Measurements from ENCODE around the gene ZNF143. TPM values are rescaled to one million over a fixed set of nuclear protein-coding genes. Genes with fewer than 3 reads are reported as not detected.

Gene ZNF143
- total RNA-seq, 3 donors from 2014 or later = 20.3 to 40.3 (median 23.6) TPM

- H3K4me3 ChIP-seq = no peak overlapping the region
- H3K36me3 ChIP-seq (ENCODE audit: low read depth) = peaks cover 3% of the 10 kb centered on the region
- DNase-seq (no peak), ATAC-seq (no peak)
- intact Hi-C loops (cut with DNase I, micrococcal nuclease) = loop anchor here in 1 of 2 donors (10.0 kb wide), 1 partner anchor 46 kb away; no protein-coding TSS in a partner anchor
- TF ChIP-seq, protein P1, sequence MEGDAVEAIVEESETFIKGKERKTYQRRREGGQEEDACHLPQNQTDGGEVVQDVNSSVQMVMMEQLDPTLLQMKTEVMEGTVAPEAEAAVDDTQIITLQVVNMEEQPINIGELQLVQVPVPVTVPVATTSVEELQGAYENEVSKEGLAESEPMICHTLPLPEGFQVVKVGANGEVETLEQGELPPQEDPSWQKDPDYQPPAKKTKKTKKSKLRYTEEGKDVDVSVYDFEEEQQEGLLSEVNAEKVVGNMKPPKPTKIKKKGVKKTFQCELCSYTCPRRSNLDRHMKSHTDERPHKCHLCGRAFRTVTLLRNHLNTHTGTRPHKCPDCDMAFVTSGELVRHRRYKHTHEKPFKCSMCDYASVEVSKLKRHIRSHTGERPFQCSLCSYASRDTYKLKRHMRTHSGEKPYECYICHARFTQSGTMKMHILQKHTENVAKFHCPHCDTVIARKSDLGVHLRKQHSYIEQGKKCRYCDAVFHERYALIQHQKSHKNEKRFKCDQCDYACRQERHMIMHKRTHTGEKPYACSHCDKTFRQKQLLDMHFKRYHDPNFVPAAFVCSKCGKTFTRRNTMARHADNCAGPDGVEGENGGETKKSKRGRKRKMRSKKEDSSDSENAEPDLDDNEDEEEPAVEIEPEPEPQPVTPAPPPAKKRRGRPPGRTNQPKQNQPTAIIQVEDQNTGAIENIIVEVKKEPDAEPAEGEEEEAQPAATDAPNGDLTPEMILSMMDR (IDR thresholded peaks at IDR 0.05) = no peak
- H3K4me1 ChIP-seq (ENCODE audit: low read depth) = peaks cover 19% of the 10 kb centered on the region
- H3K9me3 ChIP-seq = no peaks in the 10 kb centered on the region
Observed at GRCh38 chr11:9571071-9571762, 110.4 kb downstream of the ZNF143 start.

DNA sequence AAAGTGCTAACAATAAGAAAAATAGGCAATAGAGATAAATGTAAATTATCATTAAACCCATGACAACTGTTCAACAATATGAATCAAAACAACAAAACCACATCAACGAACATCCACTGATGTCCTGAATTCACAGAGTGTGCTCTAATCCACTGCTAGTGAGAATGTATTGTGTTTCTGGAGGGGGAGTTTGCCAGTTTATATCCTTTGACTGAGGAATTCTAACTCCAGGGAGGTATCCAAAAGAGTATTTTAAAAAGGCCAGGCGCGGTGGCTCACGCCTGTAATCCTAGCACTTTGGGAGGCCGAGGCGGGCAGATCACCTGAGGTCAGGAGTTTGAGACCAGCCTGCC, 110.9 kb downstream of the ZNF143 start:
- H3K36me3 ChIP-seq (ENCODE audit: low read depth) = peaks cover 3% of the 10 kb centered on the region
- no peaks in the 10 kb centered on the region for H3K9me3 ChIP-seq
- DNase-seq (no peak), ATAC-seq (no peak)
- H3K4me1 ChIP-seq (ENCODE audit: low read depth) = peaks cover 21% of the 10 kb centered on the region
- TF ChIP-seq, protein P1 (IDR thresholded peaks at IDR 0.05) = no peak
- intact Hi-C loops (cut with DNase I, micrococcal nuclease) = loop anchor here in 1 of 2 donors (10.0 kb wide), 1 partner anchor 47 kb away; no protein-coding TSS in a partner anchor
- no peak overlapping the region for H3K4me3 ChIP-seq

GRCh38 chr11:9573052-9573774, 112.4 kb downstream of the ZNF143 start, which contains the start of gene WEE1:
WEE1 (plus strand) TSS chr11:9573670; CDS start chr11:9573934, 264 bp downstream.
- ATAC-seq (peak; percentile 87), DNase-seq (peak; percentile 98 to 100 (median 98))
- Histone ChIP-seq H3K36me3 (ENCODE audit: low read depth) (peaks cover 3% of the 10 kb centered on the region), H3K4me1 (ENCODE audit: low read depth) (peaks cover 24% of the 10 kb centered on the region), H3K9me3 (no peaks in the 10 kb centered on the region), H3K4me3 (peak within 1 kb of the TSS; percentile 77)
- intact Hi-C loops (cut with DNase I, micrococcal nuclease) = loop anchor here in 1 of 2 donors (10.0 kb wide), 1 partner anchor 48 kb away; no protein-coding TSS in a partner anchor
- TF ChIP-seq, protein P1 (IDR thresholded peaks at IDR 0.05) = no peak

DNA sequence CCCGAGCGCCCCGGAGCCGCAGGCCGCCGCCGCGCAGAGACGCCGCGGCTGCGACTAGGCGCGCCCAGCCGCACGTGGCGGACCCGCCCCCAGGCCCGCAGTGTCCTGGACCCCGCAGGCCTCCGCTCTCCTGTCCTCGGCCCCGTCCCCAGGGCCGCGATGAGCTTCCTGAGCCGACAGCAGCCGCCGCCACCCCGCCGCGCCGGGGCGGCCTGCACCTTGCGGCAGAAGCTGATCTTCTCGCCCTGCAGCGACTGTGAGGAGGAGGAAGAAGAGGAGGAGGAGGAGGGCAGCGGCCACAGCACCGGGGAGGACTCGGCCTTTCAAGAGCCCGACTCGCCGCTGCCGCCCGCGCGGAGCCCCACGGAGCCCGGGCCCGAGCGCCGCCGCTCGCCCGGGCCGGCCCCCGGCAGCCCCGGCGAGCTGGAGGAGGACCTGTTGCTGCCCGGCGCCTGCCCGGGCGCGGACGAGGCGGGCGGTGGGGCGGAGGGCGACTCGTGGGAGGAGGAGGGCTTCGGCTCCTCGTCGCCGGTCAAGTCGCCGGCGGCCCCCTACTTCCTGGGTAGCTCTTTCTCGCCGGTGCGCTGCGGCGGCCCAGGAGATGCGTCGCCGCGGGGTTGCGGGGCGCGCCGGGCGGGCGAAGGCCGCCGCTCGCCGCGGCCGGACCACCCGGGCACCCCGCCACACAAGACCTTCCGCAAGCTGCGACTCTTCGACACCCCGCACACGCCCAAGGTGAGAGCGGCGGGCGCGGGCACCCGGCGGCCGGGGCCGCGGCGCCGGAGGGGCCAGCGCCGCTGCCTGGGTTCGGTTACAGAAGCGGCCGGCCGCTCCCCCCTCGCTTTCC, 113.2 kb downstream of the ZNF143 start:
- intact Hi-C loops (cut with DNase I, micrococcal nuclease) = loop anchor here in 1 of 2 donors (10.0 kb wide), 1 partner anchor 49 kb away; no protein-coding TSS in a partner anchor
- Histone ChIP-seq H3K4me1 (ENCODE audit: low read depth) (peaks cover 23% of the 10 kb centered on the region), H3K9me3 (no peaks in the 10 kb centered on the region), H3K4me3 (peak overlapping the region; percentile 77), H3K36me3 (ENCODE audit: low read depth) (peaks cover 3% of the 10 kb centered on the region)
- TF ChIP-seq, protein P1 (IDR thresholded peaks at IDR 0.05) = no peak
- DNase-seq = peak; percentile 22 to 65 (median 64)
- ATAC-seq = no peak

GRCh38 chr11:9574622-9575259, 113.9 kb downstream of the ZNF143 start:
- peak; percentile 42 to 65 (median 65) for DNase-seq
- no peaks in the 10 kb centered on the region for H3K9me3 ChIP-seq
- intact Hi-C loops (cut with DNase I, micrococcal nuclease) = loop anchor here in 1 of 2 donors (10.0 kb wide), 1 partner anchor 50 kb away; no protein-coding TSS in a partner anchor
- TF ChIP-seq, protein P1 (IDR thresholded peaks at IDR 0.05) = no peak
- H3K36me3 ChIP-seq (ENCODE audit: low read depth) = peaks cover 3% of the 10 kb centered on the region
- H3K4me1 ChIP-seq (ENCODE audit: low read depth) = peaks cover 20% of the 10 kb centered on the region
- H3K4me3 ChIP-seq = peak overlapping the region; percentile 77
- peak; percentile 1 for ATAC-seq
